ENCODE results near the gene PHKG1. TPM values are rescaled to one million over a fixed set of nuclear protein-coding genes. Genes with fewer than 3 reads are reported as not detected.

Gene PHKG1
- total RNA-seq, 1 donor: 1.8 TPM

DNA sequence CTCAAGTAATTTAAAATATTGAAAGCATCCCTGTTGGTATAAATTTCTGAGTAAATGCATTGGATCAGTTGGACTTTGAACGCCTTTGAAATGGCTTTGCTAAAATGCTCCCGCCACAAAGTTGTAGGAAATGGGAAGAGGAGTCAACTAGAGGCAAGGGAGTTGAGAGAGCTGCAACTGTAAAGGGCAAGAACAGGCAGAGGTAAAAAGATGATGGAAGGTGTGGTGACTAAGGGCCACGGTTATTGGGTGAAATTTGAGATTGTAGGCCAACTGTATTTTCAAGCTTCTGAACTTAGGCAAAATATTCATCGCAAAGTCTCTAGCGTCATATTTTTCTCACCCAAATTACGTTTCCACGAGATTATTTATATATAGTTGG lies 29.3 kb downstream of the PHKG1 start:
- H3K36me3 ChIP-seq (ENCODE audit: insufficient read depth, low read length): peaks cover 46% of the 10 kb centered on the region
- H3K4me2 ChIP-seq (ENCODE audit: insufficient read depth, low read length): peak overlapping the region; percentile 89
- H3K4me1 ChIP-seq (ENCODE audit: insufficient read depth, low read length): peaks cover 29% of the 10 kb centered on the region
- peak overlapping the region; percentile 89 for H3K27ac ChIP-seq (ENCODE audit: low read depth, low read length)
- no peaks in the 10 kb centered on the region for H3K9me3 ChIP-seq (ENCODE audit: low read depth, low read length)
- H2AFZ ChIP-seq (ENCODE audit: low read length): no peak overlapping the region
- H4K20me1 ChIP-seq (ENCODE audit: insufficient read depth, low read length): no peaks in the 10 kb centered on the region
- TF ChIP-seq, protein P1, sequence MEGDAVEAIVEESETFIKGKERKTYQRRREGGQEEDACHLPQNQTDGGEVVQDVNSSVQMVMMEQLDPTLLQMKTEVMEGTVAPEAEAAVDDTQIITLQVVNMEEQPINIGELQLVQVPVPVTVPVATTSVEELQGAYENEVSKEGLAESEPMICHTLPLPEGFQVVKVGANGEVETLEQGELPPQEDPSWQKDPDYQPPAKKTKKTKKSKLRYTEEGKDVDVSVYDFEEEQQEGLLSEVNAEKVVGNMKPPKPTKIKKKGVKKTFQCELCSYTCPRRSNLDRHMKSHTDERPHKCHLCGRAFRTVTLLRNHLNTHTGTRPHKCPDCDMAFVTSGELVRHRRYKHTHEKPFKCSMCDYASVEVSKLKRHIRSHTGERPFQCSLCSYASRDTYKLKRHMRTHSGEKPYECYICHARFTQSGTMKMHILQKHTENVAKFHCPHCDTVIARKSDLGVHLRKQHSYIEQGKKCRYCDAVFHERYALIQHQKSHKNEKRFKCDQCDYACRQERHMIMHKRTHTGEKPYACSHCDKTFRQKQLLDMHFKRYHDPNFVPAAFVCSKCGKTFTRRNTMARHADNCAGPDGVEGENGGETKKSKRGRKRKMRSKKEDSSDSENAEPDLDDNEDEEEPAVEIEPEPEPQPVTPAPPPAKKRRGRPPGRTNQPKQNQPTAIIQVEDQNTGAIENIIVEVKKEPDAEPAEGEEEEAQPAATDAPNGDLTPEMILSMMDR (IDR thresholded peaks at IDR 0.05; ENCODE audit: extremely low read depth, low read depth, low read length): no peak
- peak overlapping the region; percentile 98 for H3K4me3 ChIP-seq (ENCODE audit: insufficient read depth, low read length)
- no peak for DNase-seq (ENCODE audit: insufficient read length, low spot score, missing footprints)
- peaks cover 31% of the 10 kb centered on the region for H3K79me2 ChIP-seq (ENCODE audit: insufficient read depth, low read length)
- H3K27me3 ChIP-seq (ENCODE audit: insufficient read depth, low read length): no peaks in the 10 kb centered on the region

DNA sequence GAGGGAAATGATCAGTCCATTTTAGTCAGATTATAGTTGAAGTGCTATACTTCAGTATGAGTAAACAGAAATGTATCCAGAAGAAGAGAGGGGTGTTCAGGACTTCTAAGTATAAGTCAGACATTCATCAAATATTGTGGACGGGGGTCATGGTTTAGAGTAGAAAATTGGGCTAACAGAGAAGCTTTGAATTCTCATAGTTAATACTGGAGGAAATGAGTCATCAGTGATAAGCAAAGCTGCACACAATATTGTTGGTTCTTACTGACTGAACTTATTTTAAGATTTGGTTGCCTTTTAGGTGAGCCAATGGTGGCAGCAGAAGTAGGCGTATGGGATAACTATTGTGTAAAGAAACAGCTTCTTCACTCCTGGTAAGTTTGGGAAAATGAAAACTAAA lies 30.4 kb downstream of the PHKG1 start:
- peak overlapping the region; percentile 89 for H3K27ac ChIP-seq (ENCODE audit: low read depth, low read length)
- no peaks in the 10 kb centered on the region for H4K20me1 ChIP-seq (ENCODE audit: insufficient read depth, low read length)
- peaks cover 57% of the 10 kb centered on the region for H3K36me3 ChIP-seq (ENCODE audit: insufficient read depth, low read length)
- no peak overlapping the region for H2AFZ ChIP-seq (ENCODE audit: low read length)
- DNase-seq (ENCODE audit: insufficient read length, low spot score, missing footprints): peak; percentile 86
- peaks cover 29% of the 10 kb centered on the region for H3K4me1 ChIP-seq (ENCODE audit: insufficient read depth, low read length)
- H3K4me3 ChIP-seq (ENCODE audit: insufficient read depth, low read length): no peak overlapping the region
- TF ChIP-seq, protein P1 (IDR thresholded peaks at IDR 0.05; ENCODE audit: extremely low read depth, low read depth, low read length): no peak
- peaks cover 27% of the 10 kb centered on the region for H3K79me2 ChIP-seq (ENCODE audit: insufficient read depth, low read length)
- no peaks in the 10 kb centered on the region for H3K27me3 ChIP-seq (ENCODE audit: insufficient read depth, low read length)
- H3K9me3 ChIP-seq (ENCODE audit: low read depth, low read length): no peaks in the 10 kb centered on the region
- peak overlapping the region; percentile 47 for H3K4me2 ChIP-seq (ENCODE audit: insufficient read depth, low read length)

DNA sequence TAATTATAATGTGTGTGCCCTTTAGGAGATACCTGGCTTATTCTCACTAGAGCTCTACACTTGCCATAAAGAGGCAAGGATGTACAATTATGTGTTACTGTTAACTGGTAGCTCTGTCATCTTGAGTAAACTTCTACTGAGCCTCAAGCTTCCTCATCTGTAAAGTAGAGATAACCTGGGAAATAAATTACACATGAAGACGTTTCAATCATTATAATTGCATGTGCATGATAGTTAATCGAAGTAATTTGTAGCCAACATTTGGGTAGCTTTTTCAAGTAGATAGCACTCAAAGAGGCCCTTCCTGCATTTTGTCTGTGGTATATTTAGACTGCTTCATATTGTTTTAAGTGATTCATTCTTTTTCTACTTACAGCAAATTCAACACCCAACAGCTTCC lies 38.8 kb downstream of the PHKG1 start:
- TF ChIP-seq, protein P1 (IDR thresholded peaks at IDR 0.05; ENCODE audit: extremely low read depth, low read depth, low read length): no peak
- Histone ChIP-seq H3K4me1 (ENCODE audit: insufficient read depth, low read length) (peaks cover 21% of the 10 kb centered on the region), H3K36me3 (ENCODE audit: insufficient read depth, low read length) (peaks cover 61% of the 10 kb centered on the region), H3K4me3 (ENCODE audit: insufficient read depth, low read length) (no peak overlapping the region), H3K27me3 (ENCODE audit: insufficient read depth, low read length) (no peaks in the 10 kb centered on the region), H2AFZ (ENCODE audit: low read length) (no peak overlapping the region), H4K20me1 (ENCODE audit: insufficient read depth, low read length) (peaks cover 7% of the 10 kb centered on the region), H3K9me3 (ENCODE audit: low read depth, low read length) (no peaks in the 10 kb centered on the region), H3K27ac (ENCODE audit: low read depth, low read length) (no peak overlapping the region), H3K79me2 (ENCODE audit: insufficient read depth, low read length) (peaks cover 60% of the 10 kb centered on the region), H3K4me2 (ENCODE audit: insufficient read depth, low read length) (no peak overlapping the region)
- DNase-seq (ENCODE audit: insufficient read length, low spot score, missing footprints): peak; percentile 37

DNA sequence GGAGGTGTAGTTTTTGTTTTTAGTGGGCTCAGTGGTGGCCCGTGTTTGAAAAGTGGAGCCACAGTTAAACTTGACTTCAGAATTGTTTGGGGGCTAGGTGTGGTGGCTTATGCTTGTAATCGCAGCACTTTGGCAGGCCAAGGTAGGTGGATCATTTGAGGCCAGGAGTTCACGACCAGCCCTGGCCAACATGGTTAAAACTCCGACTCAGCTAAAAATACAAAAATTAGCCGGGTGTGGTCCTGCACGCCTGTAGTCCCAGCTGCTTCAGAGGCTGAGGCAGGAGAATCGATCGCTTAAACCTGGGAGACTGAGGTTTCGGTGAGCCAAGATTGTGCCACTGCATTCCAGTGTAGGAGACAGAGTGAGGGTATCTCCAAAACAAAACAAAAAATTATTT lies 39.4 kb downstream of the PHKG1 start:
- peak overlapping the region; percentile 80 for H3K27ac ChIP-seq (ENCODE audit: low read depth, low read length)
- H3K4me1 ChIP-seq (ENCODE audit: insufficient read depth, low read length): peaks cover 26% of the 10 kb centered on the region
- DNase-seq (ENCODE audit: insufficient read length, low spot score, missing footprints): no peak
- no peak overlapping the region for H2AFZ ChIP-seq (ENCODE audit: low read length)
- H3K36me3 ChIP-seq (ENCODE audit: insufficient read depth, low read length): peaks cover 55% of the 10 kb centered on the region
- H3K4me3 ChIP-seq (ENCODE audit: insufficient read depth, low read length): no peak overlapping the region
- no peak overlapping the region for H3K4me2 ChIP-seq (ENCODE audit: insufficient read depth, low read length)
- H3K9me3 ChIP-seq (ENCODE audit: low read depth, low read length): no peaks in the 10 kb centered on the region
- H3K27me3 ChIP-seq (ENCODE audit: insufficient read depth, low read length): no peaks in the 10 kb centered on the region
- peaks cover 7% of the 10 kb centered on the region for H4K20me1 ChIP-seq (ENCODE audit: insufficient read depth, low read length)
- H3K79me2 ChIP-seq (ENCODE audit: insufficient read depth, low read length): peaks cover 60% of the 10 kb centered on the region
- TF ChIP-seq, protein P1 (IDR thresholded peaks at IDR 0.05; ENCODE audit: extremely low read depth, low read depth, low read length): no peak

Data from osteoblast (primary cell).